Right atrium auricular region (tissue), 2 donors: ENCODE data around the gene KTI12. TPM values are rescaled to one million over a fixed set of nuclear protein-coding genes. Genes with fewer than 3 reads are reported as not detected.

ENCODE experiments used
- DNase-seq: peaks from one replicate; pipeline ENCODE4 v3.0.0-alpha.2; 2019; ENCODE audit warnings: low spot score
- H3K27ac ChIP-seq, 2 donors: fragments of 200-600 bp; sonication (generic); 1 replicate in 1 of 2; 2 replicates in 1 of 2; pipeline ENCODE4 v1.5.1; 2016 to 2019
- H3K27me3 ChIP-seq, 2 donors: fragments of 200-600 bp; sonication (generic); one replicate each; pipeline versions ENCODE4 v1.5.1 to v1.6.0; 2017 to 2019
- H3K36me3 ChIP-seq: fragments of 200-600 bp; sonication (generic); one replicate; pipeline ENCODE4 v1.5.1; 2016
- H3K4me1 ChIP-seq, 2 donors: fragments of 200-600 bp; sonication (generic); one replicate each; pipeline versions ENCODE4 v1.5.1 to v1.6.0; 2017 to 2019
- H3K4me3 ChIP-seq, 2 donors: fragments of 200-600 bp; sonication (generic); 1 replicate in 1 of 2; 2 replicates in 1 of 2; pipeline ENCODE4 v1.5.1; 2017 to 2019; ENCODE audit warnings: mild to moderate bottlenecking in 1 of 2, moderate library complexity in 1 of 2
- H3K9me3 ChIP-seq, 2 donors: fragments of 200-600 bp; sonication (generic); one replicate each; pipeline ENCODE4 v1.5.1; 2019
- CTCF ChIP-seq, 2 donors: fragments of 200-600 bp; sonication (generic); IDR thresholded peaks; one replicate each; pipeline ENCODE4 v1.5.1; 2019; ENCODE audit warnings: antibody characterized with exemption in 2 of 2
- total RNA-seq, 2 donors: library from RNA; depleted of rRNA; stranded (reverse); fragments of >200 nt; gene quantifications; one replicate each; pipeline ENCODE4 v1.1.0, GENCODE V29; 2016

KTI12 gene
- total RNA-seq, 2 donors from 2014 or later: 3.3 to 4.7 TPM

GRCh38 chr1:51997974-51998382 lies 35.6 kb downstream of the KTI12 start:
- Histone ChIP-seq H3K27me3 (no peaks in the 10 kb centered on the region), H3K9me3 (no peaks in the 10 kb centered on the region), H3K4me3 (no peak overlapping the region), H3K36me3 (no peaks in the 10 kb centered on the region), H3K27ac (no peak overlapping the region), H3K4me1 (no peaks in the 10 kb centered on the region)
- no peak for DNase-seq
- no peak for TF ChIP-seq CTCF (IDR thresholded peaks at IDR 0.05)

GRCh38 chr1:51990478-51990965 lies 43.1 kb downstream of the KTI12 start, which contains the start of gene RAB3B:
TSS of gene RAB3B (minus strand) at chr1:51990700. CDS start at chr1:51977117, 13,583 bp downstream.
- no peaks in the 10 kb centered on the region for H3K9me3 ChIP-seq
- H3K4me1 ChIP-seq: peaks cover 0 to 8% of the 10 kb centered on the region in 2 donors
- no peak for DNase-seq
- H3K4me3 ChIP-seq: peak within 1 kb of the TSS; percentile 32 to 47
- no peaks in the 10 kb centered on the region for H3K36me3 ChIP-seq
- no peak for TF ChIP-seq CTCF (IDR thresholded peaks at IDR 0.05)
- H3K27ac ChIP-seq: no peak within 1 kb of the TSS
- peaks cover 6 to 13% of the 10 kb centered on the region in 2 donors for H3K27me3 ChIP-seq

GRCh38 chr1:51989582-51990477 lies 43.8 kb downstream of the KTI12 start:
- DNase-seq: no peak
- no peaks in the 10 kb centered on the region for H3K9me3 ChIP-seq
- H3K27me3 ChIP-seq: peaks cover 6 to 13% of the 10 kb centered on the region in 2 donors
- TF ChIP-seq CTCF (IDR thresholded peaks at IDR 0.05): no peak
- H3K36me3 ChIP-seq: no peaks in the 10 kb centered on the region
- peaks cover 0 to 8% of the 10 kb centered on the region in 2 donors for H3K4me1 ChIP-seq
- no peak overlapping the region for H3K27ac ChIP-seq
- H3K4me3 ChIP-seq: peak overlapping the region; percentile 32 to 47

GRCh38 chr1:51988254-51988653 lies 45.4 kb downstream of the KTI12 start:
- no peak for DNase-seq
- peaks cover 6 to 13% of the 10 kb centered on the region in 2 donors for H3K27me3 ChIP-seq
- no peaks in the 10 kb centered on the region for H3K9me3 ChIP-seq
- no peak overlapping the region for H3K4me3 ChIP-seq
- H3K4me1 ChIP-seq: peaks cover 0 to 8% of the 10 kb centered on the region in 2 donors
- H3K27ac ChIP-seq: no peak overlapping the region
- H3K36me3 ChIP-seq: no peaks in the 10 kb centered on the region
- TF ChIP-seq CTCF (IDR thresholded peaks at IDR 0.05): no peak

- Histone ChIP-seq H3K27ac (no peak overlapping the region), H3K27me3 (peaks cover 4 to 6% of the 10 kb centered on the region in 2 donors), H3K9me3 (no peaks in the 10 kb centered on the region), H3K4me1 (peaks cover 0 to 8% of the 10 kb centered on the region in 2 donors), H3K4me3 (no peak overlapping the region), H3K36me3 (no peaks in the 10 kb centered on the region)
- TF ChIP-seq CTCF (IDR thresholded peaks at IDR 0.05): no peak
- no peak for DNase-seq
Measured at GRCh38 chr1:51986718-51987117, 46.9 kb downstream of the KTI12 start.
